Endothelial cell of umbilical vein (primary cell): ENCODE results near the gene POLA1. TPM values are rescaled to one million over a fixed set of nuclear protein-coding genes. Genes with fewer than 3 reads are reported as not detected.

Experiments used
- BruUV-seq: library from RNA; stranded (reverse); fragments of 400-500 nt; replicated peaks from 2 replicates; lab custom pipeline; 2021; lab: Mats Ljungman, UMichigan
- CTCF ChIA-PET: fragments of 300-600, 350-600 bp; sonication (Branson Sonifier 250); formaldehyde crosslinking; loops from one replicate; lab custom pipeline; 2021; ENCODE audit warnings: antibody characterized with exemption, inconsistent platforms; lab: Charles Lee
- POLR2A ChIA-PET: fragments of 300-600, 350-600 bp; sonication (Branson Sonifier 250); formaldehyde crosslinking; loops from one replicate; lab custom pipeline; 2021; ENCODE audit warnings: antibody characterized with exemption, inconsistent platforms; lab: Charles Lee
- DNase-seq: peaks from one replicate; pipeline ENCODE4 v3.0.0-alpha.2; 2011; ENCODE audit warnings: low read depth, low spot score
- FAIRE-seq: peaks from 2 replicates; lab custom pipeline; 2011; peaks lifted over from hg19 to GRCh38; lab: Jason Lieb, UNC
- H2AFZ ChIP-seq: 2 replicates; pipeline ENCODE4 v1.6.0; 2012; ENCODE audit warnings: low read depth, low read length, control low read depth, inconsistent platforms
- H3K27ac ChIP-seq: 2 replicates; pipeline ENCODE4 v1.5.1; 2011; ENCODE audit warnings: low read depth, mild to moderate bottlenecking, control low read depth, low read length, moderate library complexity; ENCODE audit not compliant: insufficient read depth
- H3K27me3 ChIP-seq, 2 experiments: 2 replicates each; pipeline versions ENCODE4 v1.6.0 to v1.6.1; 2011; ENCODE audit warnings: low read length in 2 of 2, mixed read lengths in 1 of 2; ENCODE audit not compliant: control insufficient read depth in 2 of 2, insufficient read depth in 2 of 2
- H3K36me3 ChIP-seq, 2 experiments: 2 replicates in 1 of 2; 3 replicates in 1 of 2; pipeline ENCODE4 v1.5.1; 2011; ENCODE audit warnings: low read length in 2 of 2, mild to moderate bottlenecking in 1 of 2, moderate library complexity in 1 of 2; ENCODE audit not compliant: control insufficient read depth in 2 of 2, insufficient read depth in 2 of 2; ENCODE audit errors: extremely low read depth in 1 of 2
- H3K4me1 ChIP-seq: 3 replicates; pipeline ENCODE4 v1.5.1; 2011; ENCODE audit warnings: mild to moderate bottlenecking, low read length; ENCODE audit not compliant: control insufficient read depth, insufficient read depth; ENCODE audit errors: extremely low read depth
- H3K4me2 ChIP-seq: 2 replicates; pipeline ENCODE4 v1.6.1; 2011; ENCODE audit warnings: low read length, control low read depth, mixed read lengths; ENCODE audit not compliant: insufficient read depth
- H3K4me3 ChIP-seq, 3 experiments: fragments of 200-600 bp in 1 of 3; sonication (generic), shearing (Covaris generic) in 1 of 3; replicated peaks in 1 of 3; 2 replicates each; pipeline ENCODE4 v1.5.1; 2011 to 2016; ENCODE audit warnings: control low read depth in 3 of 3, low read length in 3 of 3, mild to moderate bottlenecking in 2 of 3, inconsistent platforms in 1 of 3, low read depth in 1 of 3, moderate library complexity in 1 of 3; ENCODE audit not compliant: insufficient read depth in 1 of 3
- H3K79me2 ChIP-seq: 2 replicates; pipeline ENCODE4 v1.6.0; 2012; ENCODE audit warnings: low read length, inconsistent platforms; ENCODE audit not compliant: control insufficient read depth, insufficient read depth
- H3K9ac ChIP-seq: replicated peaks from 2 replicates; pipeline ENCODE3; 2011; ENCODE audit warnings: low read length, control low read depth; ENCODE audit not compliant: insufficient read depth; ENCODE audit errors: extremely low read depth
- H3K9me1 ChIP-seq: replicated peaks from 3 replicates; pipeline ENCODE4 v1.6.0; 2011; ENCODE audit warnings: mild to moderate bottlenecking, low read length; ENCODE audit not compliant: control insufficient read depth, insufficient read depth; ENCODE audit errors: extremely low read depth
- H3K9me3 ChIP-seq: replicated peaks from 2 replicates; pipeline ENCODE4 v1.5.1; 2012; ENCODE audit warnings: low read length, inconsistent platforms; ENCODE audit not compliant: control insufficient read depth, insufficient read depth
- H4K20me1 ChIP-seq: replicated peaks from 2 replicates; pipeline ENCODE3; 2011; ENCODE audit warnings: mild to moderate bottlenecking, low read length; ENCODE audit not compliant: control insufficient read depth, insufficient read depth; ENCODE audit errors: extremely low read depth
- CTCF ChIP-seq, 2 donors: IDR thresholded peaks; 1 replicate in 1 of 2; 2 replicates in 1 of 2; pipeline ENCODE4 v1.5.1; 2011; ENCODE audit warnings: low read length in 2 of 2, mild to moderate bottlenecking in 2 of 2, moderate library complexity in 2 of 2, control low read depth in 1 of 2, inconsistent platforms in 1 of 2, low read depth in 1 of 2; ENCODE audit not compliant: insufficient read depth in 1 of 2; ENCODE audit errors: extremely low read depth in 1 of 2
- EZH2 ChIP-seq: IDR thresholded peaks from 2 replicates; pipeline ENCODE4 v1.6.1; 2012; ENCODE audit warnings: borderline replicate concordance, low read depth, mild to moderate bottlenecking, moderate library complexity, low read length, inconsistent platforms; ENCODE audit not compliant: severe bottlenecking
- FOS ChIP-seq: IDR thresholded peaks from 2 replicates; pipeline ENCODE4 v1.6.1; 2011; ENCODE audit warnings: mild to moderate bottlenecking, low read length, moderate library complexity, borderline replicate concordance; ENCODE audit not compliant: insufficient read depth
- GATA2 ChIP-seq: IDR thresholded peaks from 2 replicates; pipeline ENCODE4 v1.7.0; 2011; ENCODE audit warnings: low read depth, mild to moderate bottlenecking, moderate library complexity, mixed read lengths, low read length; ENCODE audit not compliant: insufficient read length, insufficient read depth
- JUN ChIP-seq: IDR thresholded peaks from 2 replicates; pipeline ENCODE4 v1.6.1; 2011; ENCODE audit warnings: borderline replicate concordance, low read depth; ENCODE audit not compliant: insufficient read length, insufficient read depth
- MAX ChIP-seq: IDR thresholded peaks from 2 replicates; pipeline ENCODE4 v1.6.1; 2011; ENCODE audit not compliant: insufficient read depth, insufficient read length
- MYC ChIP-seq: IDR thresholded peaks from one replicate; pipeline ENCODE4 v1.6.1; 2011; ENCODE audit warnings: mild to moderate bottlenecking, low read depth, low read length
- POLR2A ChIP-seq: IDR thresholded peaks from 2 replicates; pipeline ENCODE4 v1.6.1; 2012; ENCODE audit warnings: low read depth, mild to moderate bottlenecking, control low read depth, low read length
- POLR2AphosphoS5 ChIP-seq: IDR thresholded peaks from 2 replicates; pipeline ENCODE4 v1.6.1; 2012; ENCODE audit warnings: low read depth, mild to moderate bottlenecking, control low read depth, low read length, moderate library complexity; ENCODE audit not compliant: insufficient read depth
- dilution Hi-C: fragments of 300-500 bp; cut with MboI; formaldehyde crosslinking; loops from one replicate; pipeline ENCODE4 v1.15.0; 2019; ENCODE audit warnings: low sequenced_read_pairs; ENCODE audit not compliant: extremely low pct_ligation_motif_present
- intact Hi-C: fragments of 100-400 bp; cut with micrococcal nuclease; formaldehyde crosslinking; loops from one replicate; pipeline ENCODE4 v1.10.0; 2022
- polyA plus RNA-seq, 4 experiments: library from polyadenylated mRNA; depleted of rRNA in 3 of 4; stranded (reverse) in 3 of 4; unstranded in 1 of 4; fragments of >200 nt; gene quantifications; 2 replicates each; pipeline versions ENCODE4 v1.2.1 to v1.2.3, GENCODE V29; 2011 to 2012; ENCODE audit warnings: missing spikeins in 1 of 4
- total RNA-seq: library from RNA; stranded (reverse); gene quantifications from 2 replicates; pipeline ENCODE4 v1.2.3, GENCODE V29; 2021

Gene POLA1
- total and polyA plus RNA-seq, 2 donors (not counting 3 experiments of a cell fraction or from before 2014, with no cell fraction given), result 1.8 to 18.6 TPM

- CTCF ChIA-PET, result no interaction called here
- H3K4me2 ChIP-seq, result no peak overlapping the region
- DNase-seq (no peak), FAIRE-seq (no peak)
- no peaks in the 10 kb centered on the region for H3K4me1 ChIP-seq
- no TSS peak for BruUV-seq
- POLR2A ChIA-PET, result no interaction called here
- TF ChIP-seq MAX, result no peak
- TF ChIP-seq JUN, result no peak
- no peak for TF ChIP-seq CTCF (IDR thresholded peaks at IDR 0.05; ENCODE audit: extremely low read depth in 1 of 2, insufficient read depth in 1 of 2, low read depth in 1 of 2, low read length in 2 of 2)
- no peak for TF ChIP-seq EZH2
- no peak for TF ChIP-seq FOS
- no peak for TF ChIP-seq GATA2
- no peak for TF ChIP-seq POLR2AphosphoS5
- TF ChIP-seq POLR2A, result no peak
- no peak for TF ChIP-seq MYC
- H3K79me2 ChIP-seq, result no peaks in the 10 kb centered on the region
- no peaks in the 10 kb centered on the region for H3K27me3 ChIP-seq
- intact Hi-C loops (no loop called here), dilution Hi-C loops (no loop called here)
- H3K9me1 ChIP-seq, result no peaks in the 10 kb centered on the region
- H2AFZ ChIP-seq, result no peak overlapping the region
- no peak overlapping the region for H3K9ac ChIP-seq
- no peak overlapping the region for H3K4me3 ChIP-seq
- H3K36me3 ChIP-seq, result no peaks in the 10 kb centered on the region
- H3K9me3 ChIP-seq, result no peaks in the 10 kb centered on the region
- H4K20me1 ChIP-seq, result no peaks in the 10 kb centered on the region
- no peak overlapping the region for H3K27ac ChIP-seq
These were observed 176.4 kb downstream of the POLA1 start for GRCh38 chrX:24870143-24870542.
